WI38 (cell line): ENCODE data around the gene GLA.

Experiments
- H3K4me3 ChIP-seq: 2 replicates; pipeline ENCODE4 v1.5.1; 2011; ENCODE audit warnings: low read depth, mild to moderate bottlenecking, control low read depth, low read length
- TF ChIP-seq, protein P1 (sequence below): IDR thresholded peaks from 2 replicates; pipeline ENCODE4 v1.5.1; 2012; ENCODE audit warnings: low read depth, mild to moderate bottlenecking, control low read depth, low read length

Gene GLA

GRCh38 chrX:101388604-101389003 lies 19.1 kb downstream of the GLA start:
- TF ChIP-seq, protein P1, sequence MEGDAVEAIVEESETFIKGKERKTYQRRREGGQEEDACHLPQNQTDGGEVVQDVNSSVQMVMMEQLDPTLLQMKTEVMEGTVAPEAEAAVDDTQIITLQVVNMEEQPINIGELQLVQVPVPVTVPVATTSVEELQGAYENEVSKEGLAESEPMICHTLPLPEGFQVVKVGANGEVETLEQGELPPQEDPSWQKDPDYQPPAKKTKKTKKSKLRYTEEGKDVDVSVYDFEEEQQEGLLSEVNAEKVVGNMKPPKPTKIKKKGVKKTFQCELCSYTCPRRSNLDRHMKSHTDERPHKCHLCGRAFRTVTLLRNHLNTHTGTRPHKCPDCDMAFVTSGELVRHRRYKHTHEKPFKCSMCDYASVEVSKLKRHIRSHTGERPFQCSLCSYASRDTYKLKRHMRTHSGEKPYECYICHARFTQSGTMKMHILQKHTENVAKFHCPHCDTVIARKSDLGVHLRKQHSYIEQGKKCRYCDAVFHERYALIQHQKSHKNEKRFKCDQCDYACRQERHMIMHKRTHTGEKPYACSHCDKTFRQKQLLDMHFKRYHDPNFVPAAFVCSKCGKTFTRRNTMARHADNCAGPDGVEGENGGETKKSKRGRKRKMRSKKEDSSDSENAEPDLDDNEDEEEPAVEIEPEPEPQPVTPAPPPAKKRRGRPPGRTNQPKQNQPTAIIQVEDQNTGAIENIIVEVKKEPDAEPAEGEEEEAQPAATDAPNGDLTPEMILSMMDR, result no peak
- no peak overlapping the region for H3K4me3 ChIP-seq

DNA sequence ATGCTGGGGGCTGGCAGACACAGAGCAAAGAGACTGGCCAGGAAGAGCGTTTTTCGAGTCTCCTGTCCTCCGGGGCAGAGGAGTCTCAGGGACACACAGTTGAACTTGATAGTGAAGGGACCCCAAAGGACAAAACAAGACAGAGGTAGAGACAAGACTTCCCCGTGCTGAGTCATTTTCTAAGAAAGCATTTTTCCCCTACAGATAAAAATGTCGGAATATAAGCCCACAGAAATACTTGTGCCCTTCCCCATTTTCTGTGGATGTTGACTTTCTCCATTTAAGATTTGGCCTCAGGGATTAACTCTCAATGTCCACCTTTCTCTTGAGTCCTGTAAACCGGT lies 21.2 kb downstream of the GLA start:
- TF ChIP-seq, protein P1, result no peak
- no peak overlapping the region for H3K4me3 ChIP-seq

GRCh38 chrX:101385795-101386541 lies 21.8 kb downstream of the GLA start, which contains the start of gene BTK:
Gene BTK (minus strand): TSS chrX:101386191. CDS start chrX:101375284, 10,907 bp downstream.
- TF ChIP-seq, protein P1, result no peak

GRCh38 chrX:101385026-101385684 lies 22.6 kb downstream of the GLA start:
- H3K4me3 ChIP-seq, result no peak overlapping the region
- TF ChIP-seq, protein P1, result no peak

More at GRCh38 chrX:101385795-101386541, 21.8 kb downstream of the GLA start, which contains the start of gene BTK:
- H3K4me3 ChIP-seq, result no peak within 1 kb of the TSS

- H3K4me3 ChIP-seq, result no peak overlapping the region
- TF ChIP-seq, protein P1, result no peak
Observed at GRCh38 chrX:101383679-101384205, 24.0 kb downstream of the GLA start.

DNA sequence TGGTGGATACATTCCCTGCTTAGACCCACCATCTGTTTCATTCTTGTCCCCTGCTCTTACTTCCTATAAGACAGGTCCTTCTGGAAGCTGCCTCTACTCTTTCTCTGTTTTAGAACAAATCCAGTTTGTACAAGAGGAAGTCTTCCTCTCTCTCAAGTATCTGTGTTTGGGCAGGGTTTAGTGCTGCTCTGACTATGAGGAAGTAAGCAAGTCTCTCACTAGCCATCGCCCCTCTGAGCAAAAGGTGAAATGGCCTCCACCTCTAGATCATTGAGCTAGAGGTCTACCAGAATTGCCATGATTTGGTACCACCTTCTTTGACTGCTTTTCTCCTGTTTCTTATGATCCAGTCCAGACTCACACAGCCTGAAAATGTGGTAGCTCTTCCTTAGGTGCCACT lies 30.2 kb downstream of the GLA start:
- H3K4me3 ChIP-seq, result no peak overlapping the region
- TF ChIP-seq, protein P1, result no peak

- H3K4me3 ChIP-seq, result no peak overlapping the region
- TF ChIP-seq, protein P1, result no peak
Observed at GRCh38 chrX:101370888-101371504, 36.7 kb downstream of the GLA start.
